ENCODE data around the gene TP63. TPM values are rescaled to one million over a fixed set of nuclear protein-coding genes. Genes with fewer than 3 reads are reported as not detected.

Gene TP63
- total RNA-seq, 1 experiment from 2014 or later: 3.6 TPM

DNA sequence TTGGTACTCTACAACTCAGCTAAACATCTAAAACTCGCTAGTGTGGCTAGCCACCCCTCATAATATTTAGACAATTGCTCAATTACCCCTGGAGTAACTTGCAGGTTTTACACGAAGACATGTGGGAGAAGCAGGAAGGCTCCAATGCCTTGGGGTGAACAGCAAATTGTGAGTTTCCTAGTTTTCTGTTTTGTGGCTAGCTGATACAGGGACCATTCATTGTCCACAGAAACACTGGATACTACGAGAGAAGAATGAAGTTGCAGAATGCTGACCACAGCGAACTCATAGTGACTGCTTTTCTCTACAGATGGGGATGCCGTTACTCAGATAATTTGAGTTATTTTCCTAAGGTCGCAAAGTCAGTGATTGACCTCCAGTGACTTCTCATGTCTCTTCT is 276.6 kb downstream of the TP63 start:
- TF ChIP-seq, protein P1, sequence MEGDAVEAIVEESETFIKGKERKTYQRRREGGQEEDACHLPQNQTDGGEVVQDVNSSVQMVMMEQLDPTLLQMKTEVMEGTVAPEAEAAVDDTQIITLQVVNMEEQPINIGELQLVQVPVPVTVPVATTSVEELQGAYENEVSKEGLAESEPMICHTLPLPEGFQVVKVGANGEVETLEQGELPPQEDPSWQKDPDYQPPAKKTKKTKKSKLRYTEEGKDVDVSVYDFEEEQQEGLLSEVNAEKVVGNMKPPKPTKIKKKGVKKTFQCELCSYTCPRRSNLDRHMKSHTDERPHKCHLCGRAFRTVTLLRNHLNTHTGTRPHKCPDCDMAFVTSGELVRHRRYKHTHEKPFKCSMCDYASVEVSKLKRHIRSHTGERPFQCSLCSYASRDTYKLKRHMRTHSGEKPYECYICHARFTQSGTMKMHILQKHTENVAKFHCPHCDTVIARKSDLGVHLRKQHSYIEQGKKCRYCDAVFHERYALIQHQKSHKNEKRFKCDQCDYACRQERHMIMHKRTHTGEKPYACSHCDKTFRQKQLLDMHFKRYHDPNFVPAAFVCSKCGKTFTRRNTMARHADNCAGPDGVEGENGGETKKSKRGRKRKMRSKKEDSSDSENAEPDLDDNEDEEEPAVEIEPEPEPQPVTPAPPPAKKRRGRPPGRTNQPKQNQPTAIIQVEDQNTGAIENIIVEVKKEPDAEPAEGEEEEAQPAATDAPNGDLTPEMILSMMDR (conservative IDR thresholded peaks at IDR 0.05): no peak
- no peak for TF ChIP-seq EZH2 (IDR thresholded peaks at IDR 0.05; ENCODE audit: low read depth)
- POLR2A ChIA-PET (ENCODE audit: unreplicated experiment): interaction anchor here (0.6 kb wide), 1 partner anchor 39 kb away, joined by 3 read pairs; no protein-coding TSS in a partner anchor
- no TSS peak for BruUV-seq (replicated peaks)

DNA sequence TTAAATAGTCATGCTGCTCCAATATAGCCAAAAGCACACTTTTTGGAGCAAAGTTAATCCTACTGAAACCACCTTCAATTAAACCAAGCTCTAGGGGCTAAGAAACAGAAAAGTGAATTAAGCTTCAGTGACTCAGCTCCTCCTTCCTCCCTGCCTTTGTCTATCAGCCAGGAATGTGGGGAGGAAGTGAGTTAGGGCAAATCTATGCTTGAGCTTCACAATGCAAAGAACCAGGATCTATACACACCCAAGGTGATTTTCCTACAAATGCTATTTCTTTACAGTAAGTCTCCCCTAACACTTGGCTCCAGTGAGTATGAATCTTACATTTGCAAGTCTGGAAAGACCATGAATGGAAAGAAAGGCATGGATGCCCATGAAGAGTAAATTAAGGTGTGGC is 277.5 kb downstream of the TP63 start:
- Histone ChIP-seq H3K4me2 (peak overlapping the region; percentile 52), H3K9me3 (ENCODE audit: insufficient read depth, low read depth) (peaks cover 34% of the 10 kb centered on the region), H2AFZ (peak overlapping the region; percentile 12; the same call in 1 of the 2 replicates), H3K4me1 (replicated peaks; ENCODE audit: insufficient read depth) (peaks cover 45% of the 10 kb centered on the region), H3K9me2 (ENCODE audit: insufficient read depth) (no peaks in the 10 kb centered on the region), H3K79me2 (ENCODE audit: low read depth) (no peaks in the 10 kb centered on the region), H3K36me3 (ENCODE audit: low read depth) (0 out of 2 replicates have a peak, but pooled peaks cover 5% of the 10 kb centered on the region), H4K20me1 (ENCODE audit: insufficient read depth) (no peaks in the 10 kb centered on the region), H3K27ac (peak overlapping the region; percentile 98), H3F3A (ENCODE audit: insufficient read depth, low read depth) (peaks cover 28% of the 10 kb centered on the region), H3K27me3 (ENCODE audit: insufficient read depth, low read depth) (no peaks in the 10 kb centered on the region), H3K4me3 (peak overlapping the region; percentile 7; the same call in 1 of the 2 replicates)
- ChIA-PET CTCF (interaction anchor here (0.5 to 2.5 kb wide), 3 partner anchors 15 to 54 kb away, joined by 3 to 5 read pairs (median 5); no protein-coding TSS in a partner anchor), POLR2A (ENCODE audit: unreplicated experiment) (interaction anchor here (0.6 to 0.7 kb wide), 6 partner anchors 19 to 412 kb away, joined by 3 to 6 read pairs (median 5); no protein-coding TSS in a partner anchor)
- peak; percentile 47 to 77 for DNase-seq
- no TSS peak for BruUV-seq (replicated peaks)
- intact Hi-C loops (cut with micrococcal nuclease; ENCODE audit: unreplicated experiment): loop anchor here (1.0 kb wide), 3 partner anchors 29 to 152 kb away; no protein-coding TSS in a partner anchor
- TF ChIP-seq, protein P1 (conservative IDR thresholded peaks at IDR 0.05): no peak
- no peak for TF ChIP-seq EZH2 (IDR thresholded peaks at IDR 0.05; ENCODE audit: low read depth)

More for the DNA sequence above, 276.6 kb downstream of the TP63 start:
- intact Hi-C loops (cut with micrococcal nuclease; ENCODE audit: unreplicated experiment): loop anchor here (1.0 kb wide), 1 partner anchor 65 kb away; no protein-coding TSS in a partner anchor
- Histone ChIP-seq H3K4me1 (replicated peaks; ENCODE audit: insufficient read depth) (peaks cover 43% of the 10 kb centered on the region), H3K4me2 (peak overlapping the region; percentile 52; the same call in 1 of the 2 replicates), H3K79me2 (ENCODE audit: low read depth) (no peaks in the 10 kb centered on the region), H3K36me3 (ENCODE audit: low read depth) (0 out of 2 replicates have a peak, but pooled peaks cover 5% of the 10 kb centered on the region), H3F3A (ENCODE audit: insufficient read depth, low read depth) (peaks cover 28% of the 10 kb centered on the region), H3K27me3 (ENCODE audit: insufficient read depth, low read depth) (no peaks in the 10 kb centered on the region), H4K20me1 (ENCODE audit: insufficient read depth) (no peaks in the 10 kb centered on the region), H2AFZ (no peak overlapping the region), H3K27ac (peak overlapping the region; percentile 98), H3K4me3 (no peak overlapping the region), H3K9me2 (ENCODE audit: insufficient read depth) (no peaks in the 10 kb centered on the region), H3K9me3 (ENCODE audit: insufficient read depth, low read depth) (peaks cover 31% of the 10 kb centered on the region)
- CTCF ChIA-PET: no interaction called here
- DNase-seq: no peak

DNA sequence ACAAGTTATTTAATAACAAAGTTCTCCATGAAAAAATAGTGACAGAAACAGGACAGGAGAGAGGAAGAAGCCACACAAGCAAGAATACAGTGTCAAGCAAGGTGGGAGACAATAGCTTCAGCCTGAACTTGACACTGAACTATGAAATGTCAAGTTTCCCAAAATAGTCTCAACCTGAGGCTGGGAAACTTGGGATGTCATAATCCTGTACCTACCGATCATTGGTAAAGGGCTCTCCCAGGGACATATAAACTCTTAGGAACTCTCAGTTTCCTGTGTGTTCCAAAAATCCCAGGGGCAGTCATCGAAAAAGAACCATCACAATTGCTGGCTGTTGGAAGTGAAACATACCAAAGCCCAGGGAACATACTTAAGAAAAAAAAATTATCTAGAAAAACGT is 277.9 kb downstream of the TP63 start:
- H3K36me3 ChIP-seq (ENCODE audit: low read depth): 0 out of 2 replicates have a peak, but pooled peaks cover 6% of the 10 kb centered on the region
- ChIA-PET CTCF (interaction anchor here (2.5 kb wide), 1 partner anchor 40 kb away, joined by 5 read pairs; no protein-coding TSS in a partner anchor), POLR2A (ENCODE audit: unreplicated experiment) (interaction anchor here (0.6 to 0.7 kb wide), 3 partner anchors 336 to 412 kb away, joined by 4 to 11 read pairs (median 5); no protein-coding TSS in a partner anchor)
- H3K79me2 ChIP-seq (ENCODE audit: low read depth): no peaks in the 10 kb centered on the region
- DNase-seq: no peak
- peak overlapping the region; percentile 98 for H3K27ac ChIP-seq
- no peaks in the 10 kb centered on the region for H4K20me1 ChIP-seq (ENCODE audit: insufficient read depth)
- TF ChIP-seq EZH2 (IDR thresholded peaks at IDR 0.05; ENCODE audit: low read depth): no peak
- TF ChIP-seq, protein P1 (conservative IDR thresholded peaks at IDR 0.05): no peak
- H3K4me2 ChIP-seq: peak overlapping the region; percentile 52
- no peaks in the 10 kb centered on the region for H3K27me3 ChIP-seq (ENCODE audit: insufficient read depth, low read depth)
- peaks cover 39% of the 10 kb centered on the region for H3K9me3 ChIP-seq (ENCODE audit: insufficient read depth, low read depth)
- H2AFZ ChIP-seq: peak overlapping the region; percentile 12; the same call in 1 of the 2 replicates
- intact Hi-C loops (cut with micrococcal nuclease; ENCODE audit: unreplicated experiment): loop anchor here (1.0 kb wide), 2 partner anchors 28 to 153 kb away; no protein-coding TSS in a partner anchor
- H3K9me2 ChIP-seq (ENCODE audit: insufficient read depth): no peaks in the 10 kb centered on the region
- TSS peak; percentile 97 for BruUV-seq (replicated peaks)
- H3F3A ChIP-seq (ENCODE audit: insufficient read depth, low read depth): peaks cover 30% of the 10 kb centered on the region
- H3K4me1 ChIP-seq (replicated peaks; ENCODE audit: insufficient read depth): peaks cover 50% of the 10 kb centered on the region
- peak overlapping the region; percentile 7; the same call in 1 of the 2 replicates for H3K4me3 ChIP-seq

Measured in PC-9 (cell line).